ENCODE measurements around the gene NPAT. TPM values are rescaled to one million over a fixed set of nuclear protein-coding genes. Genes with fewer than 3 reads are reported as not detected.

Gene NPAT
- total and polyA plus RNA-seq, 7 experiments from 2014 or later: 38.4 to 89.2 (median 45.9) TPM

DNA sequence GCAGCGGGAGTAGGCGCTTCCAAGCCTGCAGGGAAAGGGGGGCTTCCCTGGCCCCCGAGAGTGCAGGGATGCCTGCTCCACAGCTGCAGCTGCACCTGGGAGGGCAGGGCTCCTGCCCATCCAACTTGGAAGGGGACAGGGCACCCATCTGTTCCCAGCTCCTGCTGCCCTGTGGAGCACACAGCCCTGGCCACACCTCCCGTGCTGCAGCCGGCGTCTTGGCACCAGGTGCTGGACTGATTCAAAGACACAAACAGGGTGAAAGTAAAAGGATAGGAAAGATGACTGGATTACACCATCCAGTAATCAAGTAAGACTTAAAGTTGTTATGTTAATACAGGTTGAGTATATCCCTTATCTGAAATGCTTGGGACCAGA, 14.8 kb downstream of the NPAT start:
- no peaks in the 10 kb centered on the region for H3K27me3 ChIP-seq (ENCODE audit: control insufficient read depth in 2 of 2, insufficient read depth in 2 of 2, low read length in 2 of 2)
- H3K27me3 Mint-ChIP-seq: no peaks in the 10 kb centered on the region
- no peak overlapping the region for H3K27ac Mint-ChIP-seq
- ChIA-PET CTCF (interaction anchor here (0.8 kb wide), 1 partner anchor 50 kb away, joined by 3 read pairs; no protein-coding TSS in a partner anchor), POLR2A (interaction anchor here (0.6 kb wide), 1 partner anchor 75 kb away, joined by 3 read pairs; no protein-coding TSS in a partner anchor)
- H3K36me3 Mint-ChIP-seq: peaks cover 27 to 93% (median 75%) of the 10 kb centered on the region in 5 donors
- H3K9me3 Mint-ChIP-seq: peaks cover 0 to 21% (median 7%) of the 10 kb centered on the region in 11 donors
- no peak for DNase-seq
- H3K36me3 ChIP-seq (ENCODE audit: control insufficient read depth in 2 of 3, insufficient read depth in 3 of 3, low read length in 3 of 3): peaks cover 12 to 76% (median 14%) of the 10 kb centered on the region in 3 experiments
- H3K4me1 ChIP-seq (ENCODE audit: control insufficient read depth in 2 of 2, insufficient read depth in 2 of 2, low read length in 2 of 2): peaks cover 0 to 5% of the 10 kb centered on the region in 2 donors
- ATAC-seq: no peak
- H3K4me1 Mint-ChIP-seq: peaks cover 29 to 81% (median 61%) of the 10 kb centered on the region in 7 donors
- H3K4me3 ChIP-seq (ENCODE audit: low read length): no peak overlapping the region
- peak overlapping the region in 1 of 10 donors; percentile 15 for H3K4me3 Mint-ChIP-seq
- intact Hi-C loops (cut with micrococcal nuclease): no loop called here
- peaks cover 0 to 14% (median 4%) of the 10 kb centered on the region in 3 experiments for H3K9me3 ChIP-seq (ENCODE audit: control insufficient read depth in 2 of 3, low read length in 3 of 3)
- H3K27ac ChIP-seq (ENCODE audit: low read depth, low read length): no peak overlapping the region

DNA sequence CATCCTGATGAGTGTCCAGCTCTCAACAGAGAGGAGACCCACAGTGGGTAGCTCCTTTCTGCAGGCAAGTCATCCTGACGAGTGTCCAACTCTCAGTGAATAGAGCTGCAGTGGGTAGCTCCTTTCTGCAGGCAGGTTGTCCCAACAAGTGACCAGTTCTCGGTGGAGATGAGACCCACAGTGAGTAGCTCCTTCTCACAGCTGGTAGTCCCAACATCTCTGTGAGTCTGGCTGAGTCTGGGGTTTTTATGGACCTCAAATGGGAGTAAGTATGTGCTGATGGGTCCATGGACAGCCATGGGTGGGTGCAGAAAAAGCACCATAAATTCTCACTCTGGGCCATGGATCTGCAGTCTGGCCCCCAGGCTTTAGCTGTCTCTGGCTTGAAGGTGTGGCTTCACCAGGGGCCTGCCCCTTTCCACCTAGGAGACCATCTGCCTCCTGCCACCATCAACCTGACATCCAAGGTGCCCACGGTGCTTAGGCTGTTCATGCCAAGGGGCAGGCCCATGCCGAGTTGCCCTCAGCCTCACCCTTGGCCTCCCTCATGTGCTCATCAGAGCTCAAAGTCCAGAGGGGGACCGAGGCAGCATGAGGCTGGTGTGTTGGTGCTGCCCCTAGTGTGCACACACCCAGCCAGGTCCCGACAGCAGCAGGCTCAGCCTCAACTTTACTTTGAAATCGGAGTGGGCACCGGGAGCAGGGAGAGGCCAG, 15.3 kb downstream of the NPAT start:
- Histone ChIP-seq H3K36me3 (ENCODE audit: control insufficient read depth in 2 of 3, insufficient read depth in 3 of 3, low read length in 3 of 3) (peaks cover 12 to 76% (median 14%) of the 10 kb centered on the region in 3 experiments), H3K9me3 (ENCODE audit: control insufficient read depth in 2 of 3, low read length in 3 of 3) (peaks cover 0 to 14% (median 4%) of the 10 kb centered on the region in 3 experiments), H3K27me3 (ENCODE audit: control insufficient read depth in 2 of 2, insufficient read depth in 2 of 2, low read length in 2 of 2) (no peaks in the 10 kb centered on the region), H3K27ac (ENCODE audit: low read depth, low read length) (no peak overlapping the region), H3K4me1 (ENCODE audit: control insufficient read depth in 2 of 2, insufficient read depth in 2 of 2, low read length in 2 of 2) (peaks cover 0 to 10% of the 10 kb centered on the region in 2 donors), H3K4me3 (ENCODE audit: low read length) (no peak overlapping the region)
- no peak for ATAC-seq
- Mint-ChIP-seq H3K4me3 (peak overlapping the region in 1 of 10 donors; percentile 25), H3K4me1 (peaks cover 29 to 81% (median 62%) of the 10 kb centered on the region in 7 donors), H3K9me3 (peaks cover 0 to 21% (median 7%) of the 10 kb centered on the region in 11 donors), H3K36me3 (peaks cover 27 to 88% (median 71%) of the 10 kb centered on the region in 5 donors), H3K27ac (no peak overlapping the region), H3K27me3 (no peaks in the 10 kb centered on the region)
- CTCF ChIA-PET: interaction anchor here (0.8 kb wide), 1 partner anchor 50 kb away, joined by 3 read pairs; no protein-coding TSS in a partner anchor
- intact Hi-C loops (cut with micrococcal nuclease): no loop called here
- DNase-seq: no peak
- POLR2A ChIA-PET: interaction anchor here (0.6 to 1.5 kb wide), 2 partner anchors 12 to 75 kb away, joined by 3 to 5 read pairs; no protein-coding TSS in a partner anchor

DNA sequence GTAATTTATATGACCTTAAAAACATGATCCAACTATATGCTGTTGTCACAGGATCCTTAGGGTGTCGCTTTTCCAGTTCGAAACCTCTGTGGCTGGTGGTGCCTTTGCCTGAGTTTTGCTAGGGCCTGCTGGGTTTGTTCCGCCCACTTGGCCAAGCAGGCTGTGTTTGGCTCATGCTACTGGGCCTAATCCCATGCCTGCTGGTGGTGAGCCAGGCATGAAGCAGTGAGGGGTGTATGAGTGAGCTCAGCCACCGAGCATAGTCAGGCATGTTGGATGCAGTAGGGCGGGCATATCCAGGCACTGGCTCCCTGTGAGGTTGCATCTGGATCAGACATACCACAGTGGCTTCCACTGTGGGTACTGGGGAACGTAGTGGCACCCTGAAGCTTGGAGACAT, 16.3 kb downstream of the NPAT start:
- Mint-ChIP-seq H3K27ac (peak overlapping the region in 2 of 9 donors; percentile 43), H3K27me3 (no peaks in the 10 kb centered on the region), H3K4me1 (peaks cover 28 to 80% (median 64%) of the 10 kb centered on the region in 7 donors), H3K36me3 (peaks cover 27 to 79% (median 64%) of the 10 kb centered on the region in 5 donors), H3K9me3 (peaks cover 0 to 21% (median 7%) of the 10 kb centered on the region in 11 donors), H3K4me3 (peak overlapping the region in 3 of 10 donors; percentile 9 to 63 (median 15))
- Histone ChIP-seq H3K27me3 (ENCODE audit: control insufficient read depth in 2 of 2, insufficient read depth in 2 of 2, low read length in 2 of 2) (no peaks in the 10 kb centered on the region), H3K27ac (ENCODE audit: low read depth, low read length) (no peak overlapping the region), H3K4me3 (ENCODE audit: low read length) (no peak overlapping the region), H3K4me1 (ENCODE audit: control insufficient read depth in 2 of 2, insufficient read depth in 2 of 2, low read length in 2 of 2) (peaks cover 0 to 14% of the 10 kb centered on the region in 2 donors), H3K36me3 (ENCODE audit: control insufficient read depth in 2 of 3, insufficient read depth in 3 of 3, low read length in 3 of 3) (peaks cover 12 to 69% (median 14%) of the 10 kb centered on the region in 3 experiments), H3K9me3 (ENCODE audit: control insufficient read depth in 2 of 3, low read length in 3 of 3) (peaks cover 0 to 14% (median 4%) of the 10 kb centered on the region in 3 experiments)
- ChIA-PET CTCF (no interaction called here), POLR2A (interaction anchor here (0.9 to 1.5 kb wide), 2 partner anchors 10 to 12 kb away, joined by 3 to 5 read pairs; no protein-coding TSS in a partner anchor)
- ATAC-seq (no peak), DNase-seq (no peak)
- intact Hi-C loops (cut with micrococcal nuclease): no loop called here

DNA sequence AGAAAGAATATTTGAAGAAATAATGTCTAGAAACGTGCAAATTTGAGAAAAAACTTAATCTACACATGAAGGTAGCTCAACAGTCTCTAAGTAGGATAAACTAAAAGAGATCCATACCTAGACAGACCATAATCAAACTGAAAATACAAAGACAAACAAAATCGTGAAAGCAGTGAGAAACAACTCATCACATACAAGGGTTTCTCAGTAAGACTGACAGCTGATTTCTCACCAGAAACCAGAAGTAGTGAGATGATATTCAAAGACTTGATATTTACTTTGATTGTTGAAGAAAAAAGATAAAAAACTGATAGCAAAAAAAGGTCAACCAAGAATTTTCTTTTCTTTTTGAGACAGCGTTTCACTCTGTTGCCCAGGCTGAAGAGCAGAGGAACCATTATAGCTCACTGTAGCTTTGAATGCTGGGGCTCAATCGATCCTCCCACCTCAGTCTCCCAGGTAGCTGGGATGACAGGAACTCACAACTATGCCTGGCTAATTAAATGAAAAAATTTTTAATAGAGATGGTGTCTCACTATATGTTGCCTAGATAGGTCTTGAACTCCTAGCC, 17.4 kb downstream of the NPAT start:
- Histone ChIP-seq H3K27me3 (ENCODE audit: control insufficient read depth in 2 of 2, insufficient read depth in 2 of 2, low read length in 2 of 2) (no peaks in the 10 kb centered on the region), H3K36me3 (ENCODE audit: control insufficient read depth in 2 of 3, insufficient read depth in 3 of 3, low read length in 3 of 3) (peaks cover 8 to 59% (median 14%) of the 10 kb centered on the region in 3 experiments), H3K4me1 (ENCODE audit: control insufficient read depth in 2 of 2, insufficient read depth in 2 of 2, low read length in 2 of 2) (peaks cover 0 to 23% of the 10 kb centered on the region in 2 donors), H3K4me3 (ENCODE audit: low read length) (no peak overlapping the region), H3K9me3 (ENCODE audit: control insufficient read depth in 2 of 3, low read length in 3 of 3) (peaks cover 0 to 14% (median 4%) of the 10 kb centered on the region in 3 experiments), H3K27ac (ENCODE audit: low read depth, low read length) (no peak overlapping the region)
- POLR2A ChIA-PET: interaction anchor here (0.9 to 1.6 kb wide), 2 partner anchors 9 to 32 kb away, joined by 3 to 4 read pairs; no protein-coding TSS in a partner anchor
- DNase-seq: no peak
- no peak for ATAC-seq
- Mint-ChIP-seq H3K36me3 (peaks cover 24 to 69% (median 55%) of the 10 kb centered on the region in 5 donors), H3K9me3 (peaks cover 0 to 21% (median 7%) of the 10 kb centered on the region in 11 donors), H3K4me1 (peaks cover 30 to 80% (median 67%) of the 10 kb centered on the region in 7 donors), H3K4me3 (peak overlapping the region in 3 of 10 donors; percentile 29 to 34 (median 30)), H3K27ac (peak overlapping the region in 2 of 9 donors; percentile 18 to 47), H3K27me3 (no peaks in the 10 kb centered on the region)
- intact Hi-C loops (cut with micrococcal nuclease): no loop called here
- CTCF ChIA-PET: no interaction called here

DNA sequence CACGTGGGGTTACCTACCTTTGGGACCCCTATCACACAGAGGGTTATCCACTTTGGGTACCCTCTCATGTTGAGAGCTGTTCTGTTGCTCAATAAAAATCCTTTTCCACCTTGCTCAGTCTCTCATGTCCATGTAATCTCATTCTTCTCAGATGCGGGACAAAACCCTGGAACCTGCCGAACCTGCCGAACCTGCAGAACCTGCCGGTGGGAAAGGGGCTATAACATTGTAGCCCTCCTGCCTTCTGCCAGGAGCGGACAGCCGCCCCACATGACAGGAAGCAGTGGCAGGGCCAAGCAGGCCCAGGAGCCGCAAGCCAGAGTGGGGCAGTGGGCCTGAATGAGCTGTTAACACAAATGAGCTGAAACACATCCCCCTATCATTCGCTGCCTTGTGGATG, 18.1 kb downstream of the NPAT start:
- Mint-ChIP-seq H3K36me3 (peaks cover 24 to 67% (median 57%) of the 10 kb centered on the region in 5 donors), H3K27me3 (no peaks in the 10 kb centered on the region), H3K4me1 (peaks cover 31 to 80% (median 69%) of the 10 kb centered on the region in 7 donors), H3K9me3 (peaks cover 0 to 21% (median 7%) of the 10 kb centered on the region in 11 donors), H3K4me3 (no peak overlapping the region), H3K27ac (peak overlapping the region in 3 of 9 donors; percentile 18 to 32 (median 22))
- H3K27me3 ChIP-seq (ENCODE audit: control insufficient read depth in 2 of 2, insufficient read depth in 2 of 2, low read length in 2 of 2): no peaks in the 10 kb centered on the region
- peaks cover 0 to 14% (median 4%) of the 10 kb centered on the region in 3 experiments for H3K9me3 ChIP-seq (ENCODE audit: control insufficient read depth in 2 of 3, low read length in 3 of 3)
- DNase-seq (no peak), ATAC-seq (no peak)
- no peak overlapping the region for H3K4me3 ChIP-seq (ENCODE audit: low read length)
- H3K27ac ChIP-seq (ENCODE audit: low read depth, low read length): no peak overlapping the region
- POLR2A ChIA-PET: interaction anchor here (0.9 to 1.6 kb wide), 2 partner anchors 10 to 32 kb away, joined by 3 to 4 read pairs; no protein-coding TSS in a partner anchor
- CTCF ChIA-PET: no interaction called here
- peaks cover 7 to 57% (median 14%) of the 10 kb centered on the region in 3 experiments for H3K36me3 ChIP-seq (ENCODE audit: control insufficient read depth in 2 of 3, insufficient read depth in 3 of 3, low read length in 3 of 3)
- peaks cover 0 to 23% of the 10 kb centered on the region in 2 donors for H3K4me1 ChIP-seq (ENCODE audit: control insufficient read depth in 2 of 2, insufficient read depth in 2 of 2, low read length in 2 of 2)
- intact Hi-C loops (cut with micrococcal nuclease): no loop called here

DNA sequence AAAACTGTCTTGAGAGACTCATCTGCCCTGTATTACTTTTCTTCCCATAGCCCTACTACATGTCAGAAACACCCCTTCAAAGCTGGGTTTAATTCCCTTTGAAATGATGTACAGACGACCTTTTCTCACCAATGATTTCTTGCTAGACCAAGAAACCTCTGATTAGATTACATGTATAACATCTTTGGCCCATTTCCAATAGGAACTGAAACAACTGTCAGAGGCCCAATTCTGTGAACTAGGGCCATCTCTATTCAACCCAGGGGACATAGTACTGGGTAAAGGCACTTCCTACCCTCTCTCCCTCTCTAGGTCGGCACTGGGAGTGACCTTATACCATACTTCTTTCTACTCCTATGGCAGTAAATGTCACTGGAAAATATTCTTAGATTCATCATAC, 19.4 kb downstream of the NPAT start:
- H3K27me3 Mint-ChIP-seq: no peaks in the 10 kb centered on the region

More for the DNA sequence above, 19.4 kb downstream of the NPAT start:
- no peaks in the 10 kb centered on the region for H3K27me3 ChIP-seq (ENCODE audit: control insufficient read depth in 2 of 2, insufficient read depth in 2 of 2, low read length in 2 of 2)
- Mint-ChIP-seq H3K36me3 (peaks cover 22 to 58% (median 48%) of the 10 kb centered on the region in 5 donors), H3K27ac (peak overlapping the region in 5 of 9 donors; percentile 11 to 86 (median 29)), H3K4me3 (peak overlapping the region in 3 of 10 donors; percentile 22 to 44 (median 35)), H3K9me3 (peaks cover 0 to 21% (median 7%) of the 10 kb centered on the region in 11 donors), H3K4me1 (peaks cover 37 to 79% (median 72%) of the 10 kb centered on the region in 7 donors)
- no peak overlapping the region for H3K4me3 ChIP-seq (ENCODE audit: low read length)
- ATAC-seq: no peak
- ChIA-PET POLR2A (interaction anchor here (1.5 kb wide), 1 partner anchor 10 kb away, joined by 3 read pairs; no protein-coding TSS in a partner anchor), CTCF (no interaction called here)
- peaks cover 0 to 14% (median 4%) of the 10 kb centered on the region in 3 experiments for H3K9me3 ChIP-seq (ENCODE audit: control insufficient read depth in 2 of 3, low read length in 3 of 3)
- no peak overlapping the region for H3K27ac ChIP-seq (ENCODE audit: low read depth, low read length)
- H3K36me3 ChIP-seq (ENCODE audit: control insufficient read depth in 2 of 3, insufficient read depth in 3 of 3, low read length in 3 of 3): peaks cover 7 to 59% (median 14%) of the 10 kb centered on the region in 3 experiments
- DNase-seq: no peak
- H3K4me1 ChIP-seq (ENCODE audit: control insufficient read depth in 2 of 2, insufficient read depth in 2 of 2, low read length in 2 of 2): peaks cover 0 to 32% of the 10 kb centered on the region in 2 donors
- intact Hi-C loops (cut with micrococcal nuclease): loop anchor here in 1 of 2 donors (2.0 kb wide), 1 partner anchor 14 kb away; no protein-coding TSS in a partner anchor

All from naive thymus-derived CD4-positive, alpha-beta T cell (primary cell).